Subcutaneous adipose tissue (tissue), 4 donors: ENCODE measurements around the gene PSMB7. TPM values are rescaled to one million over a fixed set of nuclear protein-coding genes. Genes with fewer than 3 reads are reported as not detected.

Source experiments
- total RNA-seq, 4 donors: library from RNA; depleted of rRNA; stranded (reverse); fragments of >200 nt; gene quantifications; one replicate each; pipeline ENCODE4 v1.1.0, GENCODE V29; 2016
- TF ChIP-seq, protein P1 (sequence below): fragments of 450-650 bp; IDR thresholded peaks from one replicate; pipeline ENCODE4 v1.5.1; 2016; ENCODE audit warnings: low read depth, mild to moderate bottlenecking, control low read depth, antibody characterized with exemption, moderate library complexity

Gene PSMB7
- total RNA-seq, 4 donors from 2014 or later = 124 to 152 (median 139) TPM

DNA sequence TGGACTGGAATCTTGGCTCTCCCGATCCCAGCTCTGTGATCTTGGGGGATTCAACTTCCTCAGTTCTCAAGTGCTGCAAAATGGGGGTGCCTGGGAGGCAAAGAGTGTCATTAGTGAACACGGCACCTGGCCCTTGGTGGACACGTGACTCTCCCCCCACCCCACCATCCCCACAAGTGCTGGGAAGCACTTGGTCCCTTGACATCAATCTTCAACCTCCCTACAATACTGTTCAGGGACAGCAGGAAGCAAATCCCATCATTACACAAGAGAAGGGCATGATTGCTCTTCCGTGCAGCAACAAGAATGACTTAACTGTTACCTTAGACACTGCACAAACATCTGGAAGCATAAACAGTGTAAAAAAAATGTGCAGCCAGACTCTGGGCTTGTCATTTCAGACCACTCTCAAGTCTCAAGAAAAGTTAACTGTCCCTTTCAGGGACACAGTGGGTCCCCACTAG, 61.4 kb downstream of the PSMB7 start:
- TF ChIP-seq, protein P1, sequence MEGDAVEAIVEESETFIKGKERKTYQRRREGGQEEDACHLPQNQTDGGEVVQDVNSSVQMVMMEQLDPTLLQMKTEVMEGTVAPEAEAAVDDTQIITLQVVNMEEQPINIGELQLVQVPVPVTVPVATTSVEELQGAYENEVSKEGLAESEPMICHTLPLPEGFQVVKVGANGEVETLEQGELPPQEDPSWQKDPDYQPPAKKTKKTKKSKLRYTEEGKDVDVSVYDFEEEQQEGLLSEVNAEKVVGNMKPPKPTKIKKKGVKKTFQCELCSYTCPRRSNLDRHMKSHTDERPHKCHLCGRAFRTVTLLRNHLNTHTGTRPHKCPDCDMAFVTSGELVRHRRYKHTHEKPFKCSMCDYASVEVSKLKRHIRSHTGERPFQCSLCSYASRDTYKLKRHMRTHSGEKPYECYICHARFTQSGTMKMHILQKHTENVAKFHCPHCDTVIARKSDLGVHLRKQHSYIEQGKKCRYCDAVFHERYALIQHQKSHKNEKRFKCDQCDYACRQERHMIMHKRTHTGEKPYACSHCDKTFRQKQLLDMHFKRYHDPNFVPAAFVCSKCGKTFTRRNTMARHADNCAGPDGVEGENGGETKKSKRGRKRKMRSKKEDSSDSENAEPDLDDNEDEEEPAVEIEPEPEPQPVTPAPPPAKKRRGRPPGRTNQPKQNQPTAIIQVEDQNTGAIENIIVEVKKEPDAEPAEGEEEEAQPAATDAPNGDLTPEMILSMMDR = no peak

GRCh38 chr9:124353166-124353768, 62.0 kb downstream of the PSMB7 start:
- TF ChIP-seq, protein P1 = no peak

GRCh38 chr9:124352616-124353015, 62.6 kb downstream of the PSMB7 start:
- TF ChIP-seq, protein P1 = no peak

DNA sequence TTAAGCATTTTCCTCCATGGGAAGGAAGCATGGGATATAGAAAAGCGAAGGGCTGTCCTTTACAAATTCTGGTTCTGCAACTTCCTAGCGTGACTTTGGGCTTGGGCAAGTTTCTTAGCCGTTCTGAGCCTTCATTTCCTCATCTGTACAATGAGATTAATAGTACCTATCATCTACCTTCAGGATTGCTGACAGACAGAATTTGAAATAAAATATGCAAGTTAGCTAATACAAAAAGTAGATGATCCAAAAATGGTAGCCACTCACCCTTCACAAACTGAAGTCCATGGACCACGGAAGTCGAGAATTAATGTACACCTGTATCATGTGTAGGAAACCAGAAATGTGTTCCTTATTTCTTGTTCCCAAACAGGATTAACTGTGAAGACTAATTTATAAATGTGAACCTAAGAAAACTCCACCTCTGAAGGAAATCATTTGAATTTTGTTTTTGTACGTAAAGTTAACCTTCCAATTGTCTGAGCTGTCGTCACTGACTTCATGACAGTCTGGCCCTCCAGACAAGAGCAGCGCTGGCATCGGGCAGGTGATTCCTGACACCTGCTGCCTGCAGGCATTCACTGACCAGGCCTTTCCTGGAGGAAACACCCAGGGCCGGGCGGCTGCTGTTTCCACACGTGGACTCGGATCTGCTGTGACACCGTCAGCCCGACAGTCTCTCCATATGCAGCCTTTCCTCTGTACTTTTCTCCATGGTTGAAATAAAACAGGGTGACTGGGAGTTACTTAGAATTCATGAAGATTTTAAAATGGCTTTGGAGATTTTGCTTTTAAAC, 63.4 kb downstream of the PSMB7 start:
- TF ChIP-seq, protein P1 = no peak

DNA sequence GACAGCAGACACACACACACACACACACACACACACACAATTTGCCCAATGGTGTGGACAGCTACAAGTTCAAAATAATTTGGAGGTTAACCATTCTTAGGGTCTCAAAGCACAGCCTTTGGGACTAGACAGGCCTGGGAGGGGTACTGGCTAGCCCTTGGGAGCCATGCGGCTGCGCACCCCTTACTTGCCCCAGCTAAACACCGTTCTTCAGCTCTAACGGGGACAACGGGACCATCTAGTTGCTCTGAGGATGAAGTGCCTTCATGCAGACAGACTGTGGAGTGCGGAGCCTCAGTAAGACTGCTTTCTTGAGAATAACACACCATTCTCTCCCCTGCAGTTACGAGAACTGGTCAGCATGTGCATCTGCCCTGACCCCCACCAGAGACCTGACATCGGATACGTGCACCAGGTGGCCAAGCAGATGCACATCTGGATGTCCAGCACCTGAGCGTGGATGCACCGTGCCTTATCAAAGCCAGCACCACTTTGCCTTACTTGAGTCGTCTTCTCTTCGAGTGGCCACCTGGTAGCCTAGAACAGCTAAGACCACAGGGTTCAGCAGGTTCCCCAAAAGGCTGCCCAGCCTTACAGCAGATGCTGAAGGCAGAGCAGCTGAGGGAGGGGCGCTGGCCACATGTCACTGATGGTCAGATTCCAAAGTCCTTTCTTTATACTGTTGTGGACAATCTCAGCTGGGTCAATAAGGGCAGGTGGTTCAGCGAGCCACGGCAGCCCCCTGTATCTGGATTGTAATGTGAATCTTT, 64.6 kb downstream of the PSMB7 start:
- TF ChIP-seq, protein P1 = no peak

DNA sequence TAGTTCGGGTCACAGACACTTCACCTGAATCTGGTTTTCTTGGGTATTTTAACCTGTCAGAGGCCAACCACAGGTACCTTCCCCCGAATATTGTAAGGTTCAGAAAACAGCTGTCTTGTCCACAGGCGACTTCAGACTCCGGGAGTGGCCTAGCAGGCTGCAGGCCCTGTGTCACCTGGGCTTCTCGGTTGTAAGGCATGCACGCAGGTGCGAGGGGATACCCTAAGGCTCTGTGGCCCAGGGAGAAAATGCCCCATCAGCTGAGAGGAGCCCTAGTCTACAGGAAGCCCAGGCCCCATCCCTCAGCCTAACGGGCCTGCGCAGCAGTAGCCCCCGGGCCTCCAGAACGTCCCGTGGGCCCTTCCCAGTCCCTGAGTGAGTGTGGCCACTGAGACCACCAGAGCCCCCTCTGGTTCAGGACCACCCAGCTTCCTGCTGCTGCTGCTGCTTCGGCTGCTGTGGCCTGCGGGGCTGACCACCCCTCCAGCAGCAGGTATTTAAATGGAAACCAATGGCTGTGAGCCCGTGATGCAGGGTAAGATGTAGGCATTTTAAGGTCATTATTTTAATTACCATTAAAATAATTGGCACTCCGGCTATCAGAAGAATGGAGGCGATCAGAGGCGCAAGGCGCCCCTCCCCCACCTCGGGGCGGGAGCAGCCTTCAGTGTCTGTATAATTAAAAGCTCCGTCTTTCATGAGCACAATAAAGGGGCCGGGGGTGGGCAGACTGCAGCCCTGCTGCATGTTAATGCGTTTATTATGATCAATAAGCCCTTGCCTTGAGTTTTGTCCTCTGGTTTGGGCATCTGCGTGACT, 65.4 kb downstream of the PSMB7 start:
- TF ChIP-seq, protein P1 = no peak
